Stimulated activated CD8-positive, alpha-beta memory T cell treated with anti-CD3 and anti-CD28 coated beads, Interleukin-15, amount 100 ng/mL, for 24 hours (primary cell): Measurements from ENCODE around the gene LGALS7.
"Not testable (repeated sequence)": the region's sequence is repeated elsewhere in the genome, so short reads cannot be mapped to it uniquely, and the experiment has no call there.

Source experiments
- DNase-seq: peaks from one replicate; pipeline ENCODE4 v3.0.0-alpha.2; 2020; ENCODE audit warnings: low read depth

LGALS7 gene

DNA sequence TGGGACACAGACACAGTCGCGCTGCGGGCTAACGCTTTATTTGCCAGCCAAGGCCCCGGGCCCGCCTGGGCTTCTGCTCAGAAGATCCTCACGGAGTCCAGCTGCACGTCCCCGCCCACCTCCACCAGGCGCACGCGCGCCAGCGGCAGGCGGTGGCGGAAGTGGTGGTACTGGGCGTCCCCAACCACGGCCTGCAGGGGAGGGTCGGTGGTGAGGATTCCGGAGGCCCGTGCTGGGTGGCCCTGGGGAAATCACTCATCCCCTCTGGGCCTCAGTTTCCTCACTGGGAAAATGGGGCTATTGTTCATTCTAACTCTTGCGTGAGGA is 2.4 kb downstream of the LGALS7 start:
- not testable (repeated sequence) for DNase-seq

DNA sequence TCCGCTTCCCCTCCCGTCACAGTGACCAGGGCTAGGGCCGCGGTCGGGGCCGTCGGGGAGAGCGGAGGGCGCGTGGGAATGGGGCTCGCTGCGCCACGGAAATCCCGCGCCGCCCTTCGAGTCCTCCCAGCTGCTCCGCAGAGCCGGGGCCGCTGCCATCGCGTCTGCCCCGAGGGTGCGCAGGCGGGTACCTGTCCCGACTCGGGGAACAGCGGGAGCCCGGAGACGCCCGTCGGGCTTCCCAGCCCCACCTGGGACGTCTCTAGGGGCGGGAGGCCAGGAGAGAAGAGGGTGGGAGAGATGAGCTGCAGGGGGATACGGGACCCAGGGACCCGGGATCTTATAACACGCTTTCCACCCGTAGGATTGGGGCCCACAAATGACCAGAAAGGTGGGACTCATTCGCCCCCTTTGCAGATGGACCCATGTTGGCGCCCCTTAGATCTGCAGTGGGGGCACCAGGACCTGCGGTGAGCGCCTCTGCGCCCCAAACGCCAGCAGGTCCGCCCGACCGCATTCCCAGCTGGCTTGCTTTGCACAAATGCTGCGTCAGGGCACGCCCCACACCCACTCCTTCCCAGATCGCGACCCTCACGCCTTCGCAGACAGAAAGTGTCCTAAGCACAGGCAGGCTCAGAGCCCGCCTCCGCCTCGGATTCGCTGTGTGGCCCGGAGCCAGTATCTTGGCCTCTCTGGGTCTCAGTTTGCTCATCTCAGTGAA is 2.9 kb downstream of the LGALS7 start:
- not testable (repeated sequence) for DNase-seq

GRCh38 chr19:38769635-38770211 is 3.6 kb downstream of the LGALS7 start:
- DNase-seq = peak; percentile 75

DNA sequence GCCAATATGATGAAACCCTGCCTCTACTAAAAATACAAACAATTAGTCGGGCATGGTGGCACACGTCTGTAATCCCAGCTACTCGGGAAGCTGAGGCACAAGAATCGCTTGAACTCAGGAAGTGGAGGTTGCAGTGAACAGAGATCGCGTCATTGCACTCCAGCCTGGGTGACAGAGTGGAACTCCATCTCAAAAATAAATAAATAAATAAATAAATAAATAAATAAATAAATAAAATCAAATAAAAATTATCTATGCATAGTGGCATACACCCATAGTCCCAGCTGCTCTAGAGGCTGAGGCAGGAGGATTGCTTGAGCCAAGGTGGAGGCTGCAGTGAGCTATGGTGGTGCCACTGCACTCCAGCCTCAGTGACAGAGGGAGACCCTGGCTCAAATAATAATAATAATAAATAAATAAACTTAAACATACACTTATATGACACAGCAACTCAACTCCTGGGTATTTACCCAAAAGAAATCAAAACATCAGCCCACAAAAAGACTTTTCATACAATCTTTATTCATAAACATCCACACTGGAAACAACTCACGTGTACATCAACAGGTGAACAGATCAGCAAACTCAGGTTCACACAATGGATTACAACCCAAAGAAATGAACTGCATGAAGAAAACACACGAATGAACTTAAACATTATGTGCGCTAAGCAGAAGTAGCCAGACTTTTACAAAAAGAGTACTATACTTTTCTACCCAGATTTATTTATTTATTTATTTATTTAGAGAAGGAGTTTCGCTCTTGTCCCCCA is 6.9 kb downstream of the LGALS7 start:
- DNase-seq = no peak

GRCh38 chr19:38765214-38765613 is 8.1 kb downstream of the LGALS7 start:
- no peak for DNase-seq

DNA sequence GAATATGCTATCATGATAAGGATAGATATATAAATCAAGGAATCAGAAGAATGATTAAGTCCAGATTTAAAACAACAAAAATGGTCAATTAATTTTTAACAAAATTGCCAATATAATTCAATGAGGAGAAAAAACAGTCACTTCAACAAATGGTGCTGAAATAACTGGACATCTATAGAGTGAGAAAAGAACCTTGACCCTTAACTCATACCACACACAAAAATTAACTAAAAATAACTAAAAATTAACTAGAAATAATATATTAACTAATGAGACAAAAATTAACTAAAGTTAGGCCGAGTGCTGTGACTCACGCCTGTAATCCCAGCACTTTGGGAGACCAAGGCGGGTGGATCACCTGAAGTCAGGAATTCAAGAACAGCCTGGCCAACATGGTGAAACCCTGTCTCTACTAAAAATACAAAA is 9.5 kb downstream of the LGALS7 start:
- no peak for DNase-seq

DNA sequence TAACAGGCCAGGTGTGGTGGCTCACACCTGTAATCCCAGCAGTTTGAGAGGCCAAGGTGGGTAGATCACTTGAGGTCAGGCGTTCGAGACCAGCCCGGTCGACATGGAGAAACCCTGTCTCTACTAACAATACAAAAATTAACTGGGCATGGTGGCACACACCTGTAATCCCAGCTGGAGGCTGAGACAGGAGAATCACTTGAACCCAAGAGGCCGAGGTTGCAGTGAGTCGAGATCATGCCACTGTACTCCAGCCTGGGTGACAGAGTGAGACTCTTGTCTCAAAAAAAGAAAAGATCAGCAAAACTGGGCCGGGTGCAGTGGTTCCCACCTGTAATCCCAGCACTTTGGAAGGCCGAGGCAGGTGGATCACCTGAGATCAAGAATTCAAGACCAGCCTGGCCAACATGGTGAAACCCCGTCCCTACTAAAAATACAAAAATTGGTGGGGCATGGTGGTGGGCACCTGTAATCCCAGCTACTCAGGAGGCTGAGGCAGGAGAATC is 11.4 kb downstream of the LGALS7 start:
- DNase-seq = not testable (repeated sequence)

DNA sequence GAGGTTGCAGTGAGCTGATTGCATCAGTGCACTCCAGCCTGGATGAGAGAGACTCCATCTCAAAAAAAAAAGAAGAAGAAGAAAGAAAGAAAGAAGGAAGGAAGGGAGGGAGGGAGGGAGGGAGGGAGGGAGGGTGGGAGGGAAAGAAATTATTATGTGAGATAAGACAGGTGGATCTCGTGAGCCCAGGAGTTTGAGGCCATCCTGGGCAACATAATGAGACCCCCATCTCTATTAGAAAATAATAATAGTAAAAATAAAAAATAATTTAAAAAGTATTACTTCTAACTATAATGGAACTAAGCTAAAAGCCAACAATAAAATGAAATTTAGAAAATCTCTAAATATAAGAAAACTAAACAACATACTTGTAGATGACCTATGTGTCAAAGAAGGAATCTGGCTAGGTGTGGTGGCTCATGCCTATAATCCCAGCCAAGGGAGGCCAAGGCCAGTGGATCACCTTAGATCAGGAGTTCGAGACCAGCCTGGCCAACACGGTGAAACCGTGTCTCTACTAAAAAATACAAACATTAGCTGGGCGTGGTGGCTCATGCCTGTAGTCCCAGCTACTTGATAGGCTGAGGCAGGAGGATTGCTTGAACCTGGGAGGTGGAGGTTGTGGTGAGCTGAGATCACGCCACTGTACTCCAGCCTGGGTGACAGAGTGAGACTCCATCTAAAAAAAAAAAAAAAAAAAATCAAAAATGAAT is 12.4 kb downstream of the LGALS7 start:
- DNase-seq = not testable (repeated sequence)

GRCh38 chr19:38759590-38760003 is 13.7 kb downstream of the LGALS7 start:
- DNase-seq = no peak

GRCh38 chr19:38754196-38754595 is 19.1 kb downstream of the LGALS7 start:
- not testable (repeated sequence) for DNase-seq

- not testable (repeated sequence) for DNase-seq
These were observed 19.5 kb downstream of the LGALS7 start for GRCh38 chr19:38753783-38754182.

- DNase-seq = no peak
These were observed 28.0 kb downstream of the LGALS7 start for GRCh38 chr19:38745316-38745715.

GRCh38 chr19:38744874-38745273 is 28.4 kb downstream of the LGALS7 start:
- DNase-seq = no peak

DNA sequence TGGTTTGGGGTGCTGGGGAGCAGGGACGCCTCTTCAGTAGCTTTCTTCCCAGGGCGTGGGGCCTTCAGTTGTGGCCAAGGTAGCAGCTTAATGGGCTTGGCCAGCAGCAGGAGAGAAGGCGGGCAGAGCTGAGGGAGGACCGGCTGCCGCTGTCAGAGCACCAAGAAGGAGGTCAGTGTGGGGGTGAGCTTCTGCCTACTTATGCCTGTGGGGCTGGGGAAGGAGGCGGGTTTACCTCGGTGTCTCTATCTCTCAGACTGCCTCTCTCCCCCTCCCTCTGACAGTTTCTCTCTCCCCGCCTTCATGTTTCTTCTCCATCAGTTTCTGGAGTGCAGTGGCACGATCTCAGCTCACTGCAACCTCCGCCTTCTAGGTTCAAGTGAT is 29.0 kb downstream of the LGALS7 start, which contains the start of gene CAPN12:
CAPN12 (minus strand) TSS at position 177 of the 384 bp plus-strand sequence. CDS start 309 bp downstream, outside the sequence.
- no peak for DNase-seq

DNA sequence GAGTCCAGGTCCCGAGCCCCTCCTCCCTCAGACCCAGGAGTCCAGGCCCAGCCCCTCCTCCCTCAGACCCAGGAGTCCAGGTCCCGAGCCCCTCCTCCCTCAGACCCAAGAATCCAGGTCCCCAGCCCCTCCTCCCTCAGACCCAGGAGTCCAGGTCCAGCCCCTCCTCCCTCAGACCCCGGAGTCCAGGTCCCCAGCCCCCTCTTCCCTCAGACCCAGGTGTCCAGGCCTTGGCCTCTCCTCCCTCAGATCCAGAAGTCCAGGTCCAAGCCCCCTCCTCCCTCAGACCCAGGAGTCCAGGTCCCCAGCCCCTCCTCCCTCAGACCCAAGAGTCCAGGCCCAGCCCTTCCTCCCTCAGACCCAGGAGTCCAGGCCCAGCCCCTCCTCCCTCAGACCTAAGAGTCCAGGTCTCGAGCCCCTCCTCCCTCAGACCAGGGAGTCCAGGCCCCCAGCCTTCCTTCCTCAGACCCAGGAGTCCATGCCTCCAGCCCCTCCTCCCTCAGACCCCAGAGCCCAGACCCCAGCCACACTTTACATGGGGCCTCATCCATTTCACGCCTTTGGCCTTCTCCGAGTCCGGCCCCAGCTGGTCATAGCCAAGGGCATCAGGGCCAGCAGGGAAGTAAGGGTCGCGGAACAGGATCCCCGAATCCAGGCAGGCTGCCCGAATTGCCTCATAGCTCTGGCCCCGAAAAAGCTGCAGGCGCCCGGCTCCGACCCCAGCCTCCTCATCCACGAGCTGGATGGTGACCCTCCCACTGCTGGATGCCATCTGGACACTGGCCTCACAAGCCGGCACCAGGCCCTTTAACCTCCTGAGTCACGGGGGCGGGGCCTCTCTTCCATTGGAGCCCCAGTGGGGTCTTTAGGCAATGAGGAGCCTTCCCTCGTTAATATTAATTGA is 29.7 kb downstream of the LGALS7 start:
- no peak for DNase-seq

DNA sequence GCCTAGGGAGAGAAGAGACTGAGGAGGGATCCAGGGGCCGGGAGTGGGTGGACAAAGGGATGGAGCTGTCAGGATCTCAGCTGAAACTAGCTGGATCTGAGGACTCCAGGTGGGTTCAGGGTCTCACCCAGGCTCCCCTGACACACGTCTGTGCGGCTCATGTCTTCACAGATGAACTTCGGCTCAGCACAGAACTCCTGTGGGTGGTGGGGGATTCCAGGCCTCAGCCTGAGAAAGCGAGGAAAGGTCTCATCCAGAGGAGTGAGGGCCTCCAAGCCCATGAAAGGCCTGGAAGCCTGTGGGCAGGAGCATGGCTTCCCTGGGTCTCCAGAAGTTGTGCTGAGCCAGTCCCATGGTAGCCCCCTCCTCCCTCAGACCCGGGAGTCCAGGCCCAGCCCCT is 30.4 kb downstream of the LGALS7 start:
- DNase-seq = no peak

DNA sequence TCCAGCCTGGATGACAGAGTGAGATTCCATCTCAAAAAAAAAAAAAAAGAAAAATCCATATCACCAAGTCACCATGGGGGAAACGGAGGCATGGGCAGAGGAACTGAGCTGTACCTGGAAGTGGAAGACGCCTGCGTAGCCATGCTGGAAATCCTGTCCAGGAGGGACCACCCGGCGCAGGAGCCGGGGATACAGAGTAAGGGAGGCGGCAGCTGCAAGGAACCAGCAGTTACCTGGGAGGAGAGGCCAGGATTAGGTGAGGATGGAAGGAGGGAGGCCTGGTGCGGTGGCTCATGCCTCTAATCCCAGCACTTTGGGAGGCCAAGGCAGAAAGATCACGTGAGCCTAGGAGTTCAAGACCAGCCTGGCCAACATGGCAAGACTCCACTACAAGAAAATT is 31.0 kb downstream of the LGALS7 start:
- DNase-seq = no peak

DNA sequence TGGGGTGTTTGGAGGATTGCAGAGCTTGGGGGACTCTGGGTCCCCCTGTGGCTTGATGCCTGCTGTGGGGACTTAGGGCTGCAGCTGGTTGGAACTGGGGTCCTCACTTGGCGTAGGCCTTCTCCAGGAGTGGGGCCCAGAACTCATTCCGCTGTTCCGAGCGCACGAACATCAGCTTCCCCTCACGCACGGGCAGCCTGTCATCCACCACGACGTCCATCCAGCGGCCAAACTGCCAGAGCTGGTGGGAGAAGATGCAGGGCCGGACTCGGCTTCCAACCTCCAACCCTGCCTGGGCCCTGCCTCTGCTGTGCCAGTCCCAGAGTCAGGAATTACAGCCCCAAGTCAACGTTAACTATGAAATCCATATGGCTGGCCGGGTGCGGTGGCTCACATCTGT is 31.6 kb downstream of the LGALS7 start:
- no peak for DNase-seq

GRCh38 chr19:38740932-38741331 is 32.4 kb downstream of the LGALS7 start:
- DNase-seq = no peak

GRCh38 chr19:38740257-38740592 is 33.1 kb downstream of the LGALS7 start:
- no peak for DNase-seq
